Anterior cingulate cortex (tissue), 58 donors: ENCODE results near the gene TSACC.
A peak's percentile ranks its signal among the peaks of the same experiment; 100 is the strongest.
"Not testable (repeated sequence)": the region's sequence is repeated elsewhere in the genome, so short reads cannot be mapped to it uniquely, and the experiment has no call there.

Experiments used
- DNase-seq, 58 donors: peaks; one replicate each; lab custom pipeline; 2025; lab: John Stamatoyannopoulos, UW

The TSACC gene

DNA sequence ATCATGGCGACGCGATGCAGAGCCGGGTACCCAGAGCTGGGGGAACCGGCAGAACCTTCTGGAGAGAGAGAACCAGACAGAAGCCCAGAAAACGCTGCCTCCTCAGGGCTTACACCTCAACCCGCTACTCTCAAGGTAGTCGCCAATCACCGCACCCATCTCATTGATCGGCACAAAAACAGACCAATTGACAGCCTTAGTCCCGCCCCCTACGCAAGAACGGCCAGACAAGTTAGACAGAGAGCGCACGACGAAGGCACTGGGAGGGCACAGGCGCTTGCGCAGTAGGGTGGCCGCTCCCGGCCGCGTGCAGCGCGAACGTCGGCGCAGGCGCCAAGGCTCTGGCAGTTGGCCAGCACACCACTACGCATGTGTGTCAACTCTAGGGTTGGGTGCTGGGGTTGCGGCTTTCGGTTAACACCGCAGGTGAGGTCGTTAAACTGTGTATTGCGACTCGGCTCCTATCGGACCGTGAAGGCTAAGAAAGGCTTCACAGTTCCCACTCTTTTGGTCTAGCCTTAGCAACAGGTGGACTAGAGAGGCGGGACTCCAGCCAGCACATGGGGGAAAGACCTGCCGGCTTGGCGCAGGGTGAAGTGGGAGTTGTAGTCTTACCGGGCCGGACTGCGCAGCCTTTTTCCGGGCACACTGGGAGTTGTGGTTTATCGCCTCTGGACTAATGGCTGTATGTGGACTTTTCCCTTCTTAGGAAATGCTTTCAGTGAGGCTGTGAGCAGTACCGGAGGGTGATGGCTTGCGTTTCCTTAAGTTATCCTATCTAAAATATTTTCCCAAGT is at the start of gene TSACC, which contains the start of gene CCT3:
TSS of gene TSACC (plus strand) at position 347 of the 797 bp plus-strand sequence. CDS start 1,232 bp downstream, outside the sequence.
TSS of gene CCT3 (minus strand) at position 113 of the 797 bp plus-strand sequence. CDS start at position 5, 108 bp downstream.
- peak; percentile 94 to 99 (median 98) for DNase-seq

DNA sequence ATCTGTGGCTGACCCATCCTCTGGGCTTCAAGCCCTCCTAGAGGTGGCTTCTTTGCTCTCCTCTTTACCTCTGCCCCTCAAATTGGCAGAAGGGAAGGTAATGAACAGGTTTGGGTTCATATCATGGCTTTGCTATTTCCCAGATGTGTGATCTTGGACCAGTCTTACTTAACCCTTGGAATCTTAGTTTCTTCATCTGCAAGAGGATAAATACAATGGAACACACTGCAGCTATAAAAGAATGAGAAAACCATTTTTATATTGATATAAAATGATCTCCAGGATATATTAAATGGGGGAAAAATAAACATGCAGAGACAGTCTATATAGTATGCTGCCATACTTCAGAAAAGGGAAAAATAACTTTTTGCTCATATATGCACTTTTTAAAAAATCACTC is 48.5 kb upstream of the TSACC start:
- DNase-seq, result no peak

DNA sequence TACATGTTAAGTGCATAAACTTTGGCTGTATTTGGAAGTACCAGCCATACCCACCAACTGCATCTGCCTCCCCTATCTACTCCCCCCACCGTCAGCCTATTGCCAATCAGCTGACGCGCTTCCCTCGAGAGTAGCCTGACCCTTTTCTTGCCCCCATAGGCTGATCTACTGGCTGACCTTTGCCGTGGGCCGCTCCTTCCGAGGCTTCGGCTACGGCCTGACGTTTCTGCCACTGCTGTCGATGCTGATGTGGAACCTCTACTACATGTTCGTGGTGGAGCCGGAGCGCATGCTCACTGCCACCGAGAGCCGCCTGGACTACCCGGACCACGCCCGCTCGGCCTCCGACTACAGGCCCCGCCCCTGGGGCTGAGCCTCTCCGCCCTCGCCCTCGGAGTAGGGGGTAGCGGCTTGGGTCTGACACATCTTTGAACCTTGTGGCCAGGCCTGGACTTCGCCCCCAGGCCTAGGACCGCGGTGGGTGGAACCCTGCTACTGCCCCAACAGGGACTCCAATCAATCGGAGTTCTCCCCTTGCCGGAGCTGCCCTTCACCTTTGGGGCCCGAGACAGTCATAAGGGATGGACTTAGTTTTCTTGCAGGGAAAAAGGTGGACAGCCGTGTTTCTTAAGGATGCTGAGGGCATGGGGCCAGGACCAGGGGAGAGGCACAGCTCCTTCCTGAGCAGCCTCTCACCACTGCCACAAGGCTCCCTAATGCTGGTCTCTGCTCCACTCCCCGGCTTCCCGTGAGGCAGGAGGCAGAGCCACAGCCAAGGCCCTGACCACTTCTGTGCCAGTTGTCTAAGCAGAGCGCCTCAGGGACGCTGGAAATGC is 46.9 kb upstream of the TSACC start:
- peak in 55 of 58 donors; percentile 10 to 86 (median 70) for DNase-seq

DNA sequence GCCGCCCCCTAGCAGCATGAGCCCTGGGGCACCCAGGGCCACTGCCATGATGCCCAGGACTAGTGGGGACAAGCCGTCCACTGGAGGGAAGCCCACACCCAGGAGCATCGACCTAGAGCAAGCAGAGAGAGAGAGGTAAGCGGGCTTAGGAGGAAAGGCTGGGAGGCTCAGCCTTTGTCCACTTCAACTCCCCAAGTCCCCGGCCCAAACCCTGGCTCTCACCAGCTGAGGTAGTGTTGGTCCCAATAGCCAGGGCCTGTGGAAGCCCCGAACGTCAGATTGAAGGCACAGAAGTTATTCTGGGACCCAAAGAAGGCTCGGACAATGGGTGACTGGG is 45.3 kb upstream of the TSACC start:
- no peak for DNase-seq

DNA sequence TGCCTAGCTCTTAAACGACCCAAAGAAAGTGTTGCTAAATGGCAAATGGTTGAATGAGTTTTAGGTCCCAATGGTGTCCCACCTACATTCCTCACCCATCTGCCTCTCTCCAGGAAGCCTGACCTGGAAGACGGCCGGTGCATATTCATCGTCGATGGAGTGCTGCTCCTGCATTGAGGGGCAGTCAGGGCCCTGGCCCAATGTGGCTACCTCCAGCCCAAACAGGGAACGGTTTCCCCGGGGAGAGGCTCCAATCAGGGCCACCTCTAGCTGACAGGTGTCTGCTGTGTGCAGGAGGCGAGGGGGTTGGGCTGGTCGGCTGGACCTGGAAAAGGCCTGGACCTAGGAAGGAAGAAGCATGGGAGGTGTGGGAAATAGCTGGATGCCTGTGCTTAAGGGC is 44.4 kb upstream of the TSACC start:
- no peak for DNase-seq

DNA sequence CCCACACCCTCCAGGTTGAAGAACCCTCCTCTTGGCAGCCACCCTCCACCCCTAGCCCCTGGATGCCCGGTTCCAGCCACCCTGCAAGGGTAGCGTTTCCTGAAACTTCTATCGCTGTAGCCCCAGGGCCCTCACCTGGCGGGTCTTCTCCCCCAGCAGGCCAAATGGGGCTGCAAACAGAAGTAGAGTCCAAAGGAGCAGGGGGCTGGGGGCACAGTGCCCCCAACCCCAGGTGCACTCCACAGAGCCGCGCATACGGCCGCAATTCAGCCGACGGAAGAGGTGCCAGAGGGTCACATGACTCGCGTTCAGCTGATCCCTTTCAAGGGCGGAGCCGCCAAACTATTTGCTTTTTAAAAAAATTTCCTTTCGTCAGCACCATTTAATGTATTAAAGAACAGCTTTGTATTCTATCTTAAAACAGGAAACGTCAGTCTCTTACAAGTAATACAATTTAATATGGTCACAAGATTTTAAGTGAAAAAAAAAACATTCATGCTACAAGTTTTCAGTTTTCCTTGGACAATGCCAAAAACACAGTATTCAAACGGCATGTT is 42.9 kb upstream of the TSACC start, which contains the start of gene GLMP:
TSS of gene GLMP (minus strand) at position 289 of the 557 bp plus-strand sequence. CDS start at position 255, 34 bp downstream.
- DNase-seq, result peak in 53 of 58 donors; percentile 7 to 81 (median 45)

DNA sequence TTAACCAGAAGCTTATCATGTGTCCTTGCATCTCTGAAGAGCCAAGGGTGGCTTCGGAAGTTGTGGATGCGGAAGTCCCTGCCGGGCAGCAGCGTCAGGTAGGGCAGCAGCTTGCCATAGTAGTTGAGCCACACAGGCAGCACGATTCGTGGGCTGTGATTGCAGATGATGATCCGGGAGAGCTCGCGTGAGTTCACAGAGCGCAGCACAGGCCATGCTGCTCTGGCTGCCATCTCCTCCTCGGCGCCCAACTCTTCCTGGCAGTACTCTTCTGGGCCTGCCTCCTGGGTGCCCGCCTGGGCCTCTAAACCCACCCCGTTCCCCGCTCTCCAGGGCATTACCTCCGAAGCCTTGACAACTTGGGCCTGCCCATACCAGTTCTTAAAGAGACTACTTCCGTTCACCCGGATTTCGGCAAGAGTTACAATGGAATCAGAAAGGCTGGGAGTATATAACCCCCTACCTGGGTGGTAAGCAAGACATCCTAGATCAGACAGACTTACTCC is 39.4 kb upstream of the TSACC start, which contains the start of gene VHLL:
TSS of gene VHLL (minus strand) at position 456 of the 506 bp plus-strand sequence. CDS start at position 338, 118 bp downstream.
- no peak for DNase-seq

DNA sequence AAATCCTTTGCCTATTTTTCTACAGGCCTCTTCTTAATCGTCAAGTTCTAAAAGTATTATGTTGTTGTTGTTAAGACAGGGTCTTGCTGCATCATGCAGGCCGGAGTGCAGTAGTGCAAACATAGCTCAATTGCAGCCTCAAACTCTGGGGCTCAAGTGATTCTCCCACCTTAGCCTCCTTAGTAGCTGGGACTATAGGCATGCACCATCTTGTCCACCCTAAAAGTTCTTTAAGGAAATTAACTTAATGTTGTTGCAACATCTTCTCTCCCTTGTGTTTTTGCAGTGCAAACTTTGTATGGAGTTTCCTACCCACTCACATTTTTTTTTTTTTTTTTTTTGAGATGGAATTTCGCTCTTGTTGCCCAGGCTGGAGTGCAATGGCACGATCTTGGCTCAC is 35.1 kb upstream of the TSACC start:
- no peak for DNase-seq

DNA sequence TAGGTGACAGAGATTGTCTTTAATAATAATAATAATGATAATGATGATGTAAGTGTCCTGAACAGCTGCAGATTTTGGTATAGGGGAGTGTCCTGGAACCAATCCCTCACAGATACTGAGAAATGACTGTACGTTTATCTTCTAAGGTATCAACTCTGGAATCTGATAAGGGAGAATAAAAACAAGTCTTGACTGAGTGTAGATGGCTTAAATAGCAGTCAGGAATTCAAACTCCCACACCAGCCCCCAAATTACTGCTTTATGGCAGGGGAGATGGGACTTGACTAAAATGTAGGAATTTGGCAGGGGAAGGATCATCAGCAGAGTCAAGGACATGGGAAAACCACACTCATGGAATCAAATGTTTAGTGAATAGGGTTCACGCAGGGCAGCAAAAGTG is 33.1 kb upstream of the TSACC start:
- no peak for DNase-seq

DNA sequence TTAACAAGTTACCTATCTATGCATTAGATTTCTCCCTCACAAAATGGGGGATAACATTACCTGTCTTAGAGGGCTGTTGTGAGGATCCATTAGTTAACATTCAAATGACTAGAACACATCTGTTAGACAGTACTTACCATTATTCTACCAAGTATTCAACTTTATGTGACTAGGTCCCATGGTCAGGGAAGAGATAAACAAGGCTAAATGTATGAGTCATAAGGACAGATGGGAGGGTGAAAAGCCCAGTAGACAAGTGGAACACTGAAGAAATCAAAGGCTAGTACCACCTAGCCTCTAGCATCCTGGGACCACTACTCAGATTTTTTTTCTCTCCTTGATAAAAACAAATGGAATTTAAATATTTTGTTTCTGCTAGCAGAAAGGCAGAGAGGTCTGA is 30.2 kb upstream of the TSACC start:
- no peak for DNase-seq

DNA sequence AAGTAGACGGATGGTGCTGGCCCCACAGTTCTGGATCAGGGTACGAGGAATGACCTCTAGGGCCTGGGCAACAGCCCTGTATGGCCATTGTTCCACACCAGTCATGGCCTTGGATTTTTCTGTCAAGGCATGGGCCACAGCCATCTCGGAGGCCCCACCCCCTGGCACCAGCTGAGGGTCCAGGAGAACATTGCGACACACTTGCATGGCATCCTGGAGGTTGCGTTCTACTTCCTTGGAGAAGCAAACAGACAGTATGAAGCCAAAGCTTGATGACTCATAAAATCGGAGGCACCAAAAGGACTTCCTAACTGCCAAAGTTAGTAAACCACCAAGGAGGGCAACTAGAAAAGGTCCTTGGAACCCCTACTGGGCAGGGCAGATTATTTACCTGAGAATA is 27.4 kb upstream of the TSACC start:
- peak in 2 of 58 donors; percentile 4 to 35 for DNase-seq

DNA sequence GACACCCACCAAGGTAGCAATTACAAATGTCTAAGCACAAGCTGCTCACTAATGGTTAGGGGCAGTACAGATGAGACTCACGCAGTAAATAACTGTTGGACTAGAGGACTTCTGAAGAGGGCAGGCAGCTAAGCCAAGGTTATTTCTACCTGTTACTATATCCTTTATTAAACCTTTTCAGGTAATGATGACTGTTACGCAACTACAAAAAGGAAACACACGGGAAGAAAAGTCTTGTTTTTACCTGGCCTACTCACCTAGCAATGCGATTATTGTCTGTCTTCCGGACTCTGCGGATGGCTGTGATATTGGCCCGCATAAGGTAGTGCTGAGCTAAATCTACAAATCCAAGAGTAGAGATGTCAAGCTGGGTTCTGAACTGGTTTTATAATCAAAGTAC is 21.4 kb upstream of the TSACC start:
- no peak for DNase-seq

DNA sequence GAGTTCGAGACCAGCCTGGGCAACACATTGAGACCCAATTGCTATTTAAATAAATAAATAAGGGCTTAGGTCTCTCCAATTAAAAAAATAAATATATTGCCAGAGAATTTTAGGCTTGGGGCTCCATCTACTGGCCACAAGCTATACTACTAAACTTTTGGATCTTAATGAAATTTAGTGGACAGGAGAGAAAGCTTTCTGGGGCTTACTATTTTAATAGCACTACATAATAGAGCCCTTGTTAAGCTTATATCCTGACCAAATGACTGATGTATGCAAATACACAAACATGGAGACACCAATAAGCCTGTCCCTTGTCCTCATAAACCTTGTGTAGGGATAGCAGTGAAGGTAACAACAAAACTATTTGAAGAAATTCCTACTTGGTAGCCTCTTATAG is 18.7 kb upstream of the TSACC start:
- DNase-seq, result no peak

DNA sequence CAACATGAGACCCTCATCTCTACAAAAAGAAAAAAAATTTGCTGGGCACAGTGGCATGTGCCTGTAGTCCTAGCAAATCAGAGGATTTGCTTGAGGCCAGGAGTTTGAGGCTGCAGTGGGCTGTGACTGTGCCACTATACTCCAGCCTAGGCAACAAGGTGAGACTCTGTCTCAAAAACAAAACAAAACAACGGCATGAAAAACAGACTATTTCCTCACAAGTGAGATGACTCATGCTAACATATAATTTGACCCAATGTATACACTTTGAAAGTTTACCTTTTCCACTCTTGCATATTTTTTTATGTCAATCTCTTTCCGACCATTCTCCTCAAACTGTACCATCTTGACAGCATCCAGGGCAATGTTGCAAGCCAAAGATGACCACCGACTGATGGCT is 17.8 kb upstream of the TSACC start:
- DNase-seq, result no peak

DNA sequence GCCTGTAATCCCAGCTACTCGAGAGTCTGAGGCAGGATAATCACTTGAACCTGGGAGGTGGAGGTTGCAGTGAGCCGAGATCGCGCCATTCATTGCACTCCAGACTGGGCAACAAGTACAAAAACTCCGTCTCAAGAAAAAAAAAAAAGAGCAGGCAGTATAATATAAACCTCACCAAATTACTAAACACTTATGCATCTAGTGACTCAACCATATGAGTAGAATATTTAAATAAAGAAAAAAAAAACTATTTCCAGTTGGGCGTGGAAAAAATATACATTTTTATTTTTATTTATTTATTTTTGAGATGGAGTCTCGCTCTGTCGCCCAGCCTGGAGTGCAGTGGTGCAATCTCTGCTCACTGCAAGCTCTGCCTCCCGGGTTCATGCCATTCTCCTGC is 15.1 kb upstream of the TSACC start:
- not testable (repeated sequence) for DNase-seq

DNA sequence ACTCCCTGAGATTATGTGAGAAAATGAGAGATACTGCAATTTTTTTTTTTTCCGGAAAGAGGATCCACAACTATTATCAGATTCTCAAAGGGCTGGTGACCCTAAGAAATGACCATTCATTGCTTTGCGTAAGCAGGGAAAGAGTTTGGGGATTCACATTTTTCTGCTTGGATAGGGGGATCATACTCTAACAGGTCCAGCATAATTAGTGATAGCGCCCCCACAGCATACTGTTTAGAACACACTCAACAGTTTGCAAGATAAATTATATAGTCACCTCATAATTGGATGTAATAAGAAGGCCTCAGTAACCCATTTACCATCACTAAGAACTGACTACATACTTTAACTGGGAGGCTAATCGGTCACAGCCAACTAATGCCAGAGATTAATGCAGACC is 2.1 kb upstream of the TSACC start:
- DNase-seq, result no peak

DNA sequence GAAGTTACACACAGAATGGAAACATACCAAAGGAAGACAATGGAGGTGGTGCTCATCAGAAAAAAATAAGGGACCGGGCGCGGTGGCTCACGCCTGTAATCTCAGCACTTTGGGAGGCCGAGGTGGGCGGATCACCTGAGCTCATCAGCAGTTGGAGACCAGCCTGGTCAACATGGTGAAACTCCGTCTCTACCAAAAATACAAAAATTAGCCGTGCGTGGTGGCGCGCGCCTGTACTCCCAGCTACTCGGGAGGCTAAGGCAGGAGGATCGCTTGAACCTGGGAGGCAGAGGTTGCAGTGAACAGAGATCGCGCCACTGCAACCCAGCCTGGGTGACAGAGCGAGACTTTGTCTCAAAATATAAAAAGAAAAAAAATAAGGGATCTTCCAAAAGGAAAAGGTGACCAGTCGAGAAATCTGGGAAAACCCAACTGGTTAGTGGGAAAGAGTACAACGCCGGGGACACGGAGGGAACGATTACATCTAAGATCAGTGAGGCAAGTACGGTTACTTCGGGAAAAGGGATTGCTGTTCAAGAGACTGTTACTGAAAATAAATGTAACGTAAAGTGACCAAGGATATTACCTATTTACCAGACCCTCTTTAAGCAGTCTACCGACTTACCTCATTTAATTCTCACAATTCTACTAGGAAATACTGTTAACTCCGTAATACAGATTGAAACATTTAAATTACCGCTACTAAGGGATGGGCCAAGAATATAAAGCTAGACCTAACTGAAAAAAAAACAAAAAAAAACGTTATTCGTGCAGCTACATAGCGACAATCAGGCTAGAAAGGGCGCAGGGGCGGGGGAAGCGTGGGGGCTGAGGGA is 1.1 kb upstream of the TSACC start:
- DNase-seq, result no peak

DNA sequence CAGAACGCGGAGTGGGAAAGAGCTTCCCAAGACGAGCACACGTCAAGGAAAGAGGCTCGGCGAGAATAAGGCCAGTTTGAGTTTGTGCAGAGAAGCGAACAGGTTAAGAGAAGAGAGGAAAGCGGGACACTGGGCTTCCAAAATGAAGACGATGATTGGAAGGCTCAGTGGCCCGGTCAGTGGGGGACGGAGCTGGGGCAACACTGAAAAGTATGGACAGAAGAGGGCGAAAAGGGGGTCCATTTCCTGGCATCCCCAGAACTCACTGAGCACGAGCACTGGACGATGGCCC is 492 bp upstream of the TSACC start:
- DNase-seq, result peak in 4 of 58 donors; percentile 23 to 46 (median 35)

DNA sequence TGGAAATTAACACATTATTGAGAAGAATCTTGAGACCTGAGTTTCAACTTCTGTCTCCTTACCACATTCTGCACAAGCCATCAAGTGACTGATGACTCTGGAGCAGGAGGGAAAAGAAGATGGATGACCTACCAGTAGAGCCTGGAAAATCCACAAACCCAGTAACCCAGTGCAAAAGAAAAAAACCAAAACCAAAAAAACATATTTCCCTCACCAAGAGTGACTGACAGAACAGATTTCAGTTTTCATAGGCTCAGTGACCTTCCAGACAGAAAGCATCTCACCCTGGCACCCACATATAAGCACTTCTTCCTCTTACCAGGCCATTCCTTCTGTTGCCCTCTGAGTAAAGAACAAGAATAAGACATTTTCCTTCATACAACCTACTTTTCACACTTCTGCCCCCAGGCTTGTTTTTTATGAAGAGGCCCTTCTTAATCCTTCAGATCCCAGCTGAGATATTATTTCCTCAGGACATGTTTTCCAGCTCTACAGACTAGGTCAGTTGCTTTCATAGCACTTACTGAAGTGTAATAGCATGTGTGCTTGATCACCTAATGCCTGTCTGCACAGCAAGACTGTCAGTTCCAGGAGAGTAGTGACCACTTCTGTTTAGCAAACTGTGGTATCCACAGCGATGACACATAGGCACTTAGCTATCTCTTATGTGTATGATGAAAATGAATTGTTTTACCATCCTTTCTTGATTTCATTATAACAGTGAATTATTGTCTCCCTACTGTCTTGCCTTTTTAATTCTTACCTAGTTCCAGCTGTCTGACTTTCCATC is 4.0 kb downstream of the TSACC start:
- DNase-seq, result no peak
